Stimulated activated CD4-positive, alpha-beta T cell treated with anti-CD3 and anti-CD28 coated beads, Interleukin-4, amount 100 ng/mL, for 24 hours (primary cell): Measurements from ENCODE around the gene DRAM2.
"Not testable (repeated sequence)": the region's sequence is repeated elsewhere in the genome, so short reads cannot be mapped to it uniquely, and the experiment has no call there.

Experiments used
- DNase-seq: peaks from one replicate; pipeline ENCODE4 v3.0.0-alpha.2; 2020

The DRAM2 gene

DNA sequence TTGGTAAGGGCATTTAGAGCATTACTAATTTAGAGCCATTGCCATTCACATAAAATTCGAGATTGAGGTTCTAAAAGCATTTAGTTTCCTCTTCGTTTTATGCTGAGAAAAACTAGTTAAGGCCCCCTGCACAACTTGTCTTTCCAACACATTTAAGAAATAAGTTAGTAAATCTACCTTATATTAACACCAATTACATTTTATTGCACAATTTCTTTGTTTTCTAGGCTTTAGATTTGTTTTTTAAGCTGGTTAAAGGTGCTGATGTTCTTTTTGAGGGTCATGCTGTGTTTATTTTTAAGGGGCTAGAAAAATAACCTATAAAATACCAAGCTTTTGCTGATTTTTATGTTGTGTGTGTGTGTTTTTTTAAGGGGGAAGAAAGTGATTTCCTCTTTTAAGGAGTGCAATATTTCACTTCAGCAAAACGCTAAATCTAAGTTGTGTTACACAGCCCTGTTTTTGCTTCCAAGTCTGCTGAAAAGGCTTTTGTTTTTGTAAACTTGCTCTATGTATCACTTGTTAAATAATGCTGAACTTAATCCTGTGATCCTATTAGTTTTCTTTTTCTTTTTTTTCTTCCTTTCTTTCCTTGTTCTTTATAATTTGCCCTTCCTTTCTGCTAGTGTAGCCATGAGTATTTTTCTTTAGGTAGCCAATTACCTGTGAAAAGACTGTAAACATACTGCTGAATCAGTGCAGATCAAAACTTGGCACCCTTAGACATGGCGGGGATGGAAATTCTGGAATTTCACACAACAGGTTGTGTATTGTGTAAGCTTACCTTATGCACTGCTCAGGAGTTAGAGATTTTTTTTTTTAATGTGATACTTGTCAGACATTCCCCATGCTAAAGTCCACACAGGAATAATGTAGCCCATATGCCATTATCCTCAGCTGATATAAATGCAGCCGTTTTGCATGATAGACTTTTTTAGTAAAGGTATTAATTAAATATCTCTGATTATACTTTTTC is 1.6 kb upstream of the DRAM2 start:
- no peak for DNase-seq

- no peak for DNase-seq
These were observed 731 bp upstream of the DRAM2 start for GRCh38 chr1:111140680-111140967.

DNA sequence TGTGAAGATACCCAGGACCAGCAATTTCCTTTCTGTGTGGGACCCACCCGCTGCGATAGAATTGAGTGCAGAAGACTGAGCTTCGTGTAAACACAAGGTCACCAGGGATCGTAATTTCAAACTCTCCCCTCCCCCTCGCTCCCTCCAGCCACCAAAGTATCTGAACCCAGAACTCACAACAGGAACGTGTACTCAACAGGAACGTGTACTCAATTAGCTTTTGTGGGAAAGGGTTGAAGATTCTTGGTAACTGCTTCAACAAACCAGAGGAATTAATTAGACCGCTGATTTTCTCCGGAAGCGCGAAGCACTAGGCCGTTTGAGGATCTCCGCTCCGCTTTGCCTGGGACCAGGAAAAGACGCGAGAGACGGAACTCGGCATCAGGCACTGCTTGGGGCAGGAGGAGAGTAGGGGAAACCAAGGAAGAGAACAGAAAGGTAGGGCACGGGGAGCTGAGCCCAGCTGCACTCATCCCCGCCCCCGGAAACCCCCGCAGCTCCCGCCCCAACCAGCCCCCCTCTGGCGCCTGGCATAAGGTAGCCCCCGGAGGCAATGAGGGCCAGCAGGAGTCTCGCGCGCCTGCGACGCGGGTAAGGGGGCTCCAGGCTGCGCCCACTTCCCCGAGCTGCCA is 453 bp downstream of the DRAM2 start:
- peak; percentile 21 for DNase-seq

GRCh38 chr1:111133866-111134265 is 6.0 kb downstream of the DRAM2 start:
- DNase-seq: no peak

GRCh38 chr1:111131693-111132092 is 8.2 kb downstream of the DRAM2 start:
- no peak for DNase-seq

DNA sequence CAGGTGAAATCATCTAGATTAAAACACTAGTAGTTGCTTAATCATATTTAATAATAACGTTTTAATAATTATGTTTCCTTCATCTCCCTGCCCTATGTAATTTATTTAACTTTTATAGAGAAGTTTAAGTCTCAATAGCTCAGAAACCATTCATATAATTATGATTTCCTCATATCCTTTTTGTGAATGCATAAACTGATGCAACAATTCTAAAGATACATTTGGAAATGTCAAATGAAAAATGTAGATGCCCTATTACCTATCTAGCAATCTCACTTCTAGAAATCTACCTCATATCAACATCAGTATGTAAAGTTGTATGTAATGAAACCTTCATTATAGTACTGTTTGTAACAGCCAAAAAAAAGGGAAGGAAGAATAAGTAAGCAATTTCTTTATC is 10.5 kb downstream of the DRAM2 start:
- DNase-seq: no peak

DNA sequence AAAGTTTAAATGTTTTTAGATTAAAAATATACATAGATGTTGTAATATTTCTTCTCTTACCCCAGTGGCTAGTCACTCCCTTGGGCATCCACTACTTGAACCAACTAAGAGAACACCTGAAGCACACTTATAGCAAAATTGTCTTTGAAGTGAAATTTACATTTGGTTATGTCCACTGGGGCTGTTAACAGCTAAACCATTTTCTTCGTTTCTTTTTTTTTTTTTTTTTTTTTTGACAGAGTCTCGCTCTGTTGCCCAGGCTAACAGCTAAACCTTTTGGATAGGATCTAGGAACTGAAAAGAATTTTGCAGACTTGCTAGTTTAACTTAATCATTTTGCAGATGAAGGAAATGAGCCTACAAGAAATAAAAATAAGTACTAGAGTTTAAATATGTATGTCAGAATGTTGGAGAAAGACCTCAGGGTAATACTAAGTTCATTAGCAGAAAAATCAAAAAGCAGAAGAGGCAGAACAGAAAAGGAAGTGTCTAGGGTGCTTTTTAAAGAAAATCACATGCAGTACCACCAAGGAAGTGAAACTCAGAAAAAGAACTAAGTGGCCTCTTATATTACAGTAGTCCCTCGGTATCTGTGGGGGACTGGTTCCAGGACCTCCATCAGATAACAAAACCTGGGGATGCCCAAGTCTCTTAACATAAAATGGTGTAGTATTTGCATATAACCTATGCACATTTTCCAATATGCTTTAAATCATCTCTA is 11.8 kb downstream of the DRAM2 start:
- DNase-seq: no peak

GRCh38 chr1:111126354-111126753 is 13.5 kb downstream of the DRAM2 start:
- no peak for DNase-seq

DNA sequence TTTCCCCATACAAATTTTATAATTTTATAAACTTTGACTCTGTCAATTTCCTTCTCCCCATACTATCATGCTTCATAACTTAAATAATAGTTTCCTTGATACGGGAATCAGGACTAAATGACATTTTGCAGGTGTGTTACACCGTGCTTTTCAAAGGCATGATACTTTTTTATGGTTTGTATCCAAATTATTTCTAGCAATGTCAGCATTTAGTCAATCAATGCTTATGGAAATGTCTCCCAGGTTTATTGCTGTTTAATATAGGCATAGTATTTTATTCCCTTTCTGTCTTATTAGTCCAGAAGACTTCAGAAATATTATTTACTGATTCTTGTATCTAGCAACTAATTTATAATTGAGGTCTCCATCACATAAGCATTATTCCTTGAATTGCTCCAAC is 23.4 kb downstream of the DRAM2 start:
- no peak for DNase-seq

- no peak for DNase-seq
These were observed 29.5 kb downstream of the DRAM2 start for GRCh38 chr1:111110197-111110899.

DNA sequence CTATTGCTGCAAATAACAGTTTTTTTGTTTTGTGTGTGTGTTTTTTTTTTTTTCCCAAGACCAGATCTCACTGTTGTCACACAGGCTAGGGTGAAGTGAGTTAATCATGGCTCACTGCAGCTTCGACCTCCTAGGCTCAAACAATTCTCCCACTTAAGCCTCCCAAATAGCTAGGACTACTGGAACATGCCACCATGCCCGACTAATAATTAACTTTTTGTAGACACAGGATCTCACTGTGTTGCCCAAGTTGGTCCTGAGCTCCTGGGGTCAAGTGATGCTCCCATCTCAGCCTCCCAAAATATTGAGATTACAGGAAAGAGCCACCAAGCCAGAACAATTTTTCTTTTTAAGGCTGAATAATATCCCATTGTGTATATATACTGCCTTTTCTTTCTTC is 34.9 kb downstream of the DRAM2 start:
- no peak for DNase-seq

DNA sequence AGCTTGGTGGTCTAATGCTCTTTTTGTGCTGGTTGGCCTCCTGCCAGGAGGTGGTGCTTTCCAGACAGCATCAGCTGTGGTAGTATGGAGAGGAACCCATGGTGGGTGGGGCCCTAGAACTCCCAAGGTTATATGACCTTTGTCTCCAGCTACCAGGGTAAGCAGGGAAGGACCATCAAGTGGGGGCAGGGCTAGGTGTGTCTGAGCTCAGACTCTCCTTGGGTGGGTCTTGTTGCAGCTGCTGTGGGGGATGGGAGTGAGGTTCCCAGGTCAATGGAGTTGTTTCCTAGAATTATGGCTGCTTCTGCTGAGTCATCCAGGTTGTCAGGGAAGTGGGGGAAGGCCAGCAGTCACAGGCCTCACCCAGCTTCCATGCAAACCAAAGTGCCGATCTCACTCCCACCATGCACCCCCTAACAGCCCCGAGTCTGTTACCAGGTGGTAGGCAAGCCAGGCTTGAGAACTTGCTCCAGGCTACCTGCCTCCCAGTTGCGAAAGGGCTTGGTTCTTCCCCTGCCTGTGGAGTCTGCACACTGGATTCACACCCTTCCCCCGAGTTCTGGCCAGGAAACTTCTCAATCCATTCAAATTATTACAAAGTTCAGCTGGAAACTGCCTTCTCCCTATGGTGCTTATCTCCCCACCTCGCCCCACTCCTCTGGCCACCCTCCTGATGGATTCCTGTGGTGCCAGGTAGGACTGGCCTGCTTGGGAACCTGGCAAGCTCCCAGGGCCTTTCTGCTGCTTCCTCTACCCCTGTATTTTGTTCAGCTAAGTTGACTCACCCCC is 37.8 kb downstream of the DRAM2 start:
- no peak for DNase-seq

GRCh38 chr1:111099289-111099688 is 40.6 kb downstream of the DRAM2 start:
- no peak for DNase-seq

DNA sequence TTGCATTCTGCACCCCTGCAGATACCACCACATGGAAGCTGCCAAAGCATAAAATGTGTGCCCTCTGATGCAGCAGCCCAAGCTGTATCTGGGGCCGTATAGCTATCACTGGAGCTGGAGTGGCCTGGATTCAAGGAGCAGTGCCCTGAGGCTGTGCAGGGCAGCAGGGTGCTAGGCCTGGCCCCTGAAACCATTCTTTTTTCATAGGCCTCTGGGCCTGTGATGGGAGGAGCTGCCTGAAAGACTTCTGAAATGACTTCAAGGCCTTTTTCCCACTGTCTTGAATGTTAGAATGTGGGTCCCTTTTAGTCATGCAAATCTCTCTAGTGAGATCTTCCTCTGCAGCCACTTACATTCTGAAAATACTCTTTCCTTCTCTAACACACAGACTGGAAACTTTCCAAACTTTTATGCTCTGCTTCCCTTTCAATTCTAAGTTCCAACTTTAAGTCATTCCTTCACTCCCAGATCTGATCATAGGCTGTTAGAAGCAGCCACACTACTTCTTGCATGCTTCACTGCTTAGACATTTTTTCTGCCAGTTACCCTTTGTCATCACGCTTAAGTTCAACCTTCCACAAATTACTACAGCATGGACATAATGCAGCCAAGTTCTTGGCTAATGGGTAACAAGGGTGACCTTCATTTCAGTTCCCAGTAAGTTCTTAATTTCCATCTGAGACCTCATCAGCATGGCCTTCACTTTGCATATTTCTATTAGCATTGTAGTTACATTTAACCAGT is 42.4 kb downstream of the DRAM2 start:
- no peak for DNase-seq

DNA sequence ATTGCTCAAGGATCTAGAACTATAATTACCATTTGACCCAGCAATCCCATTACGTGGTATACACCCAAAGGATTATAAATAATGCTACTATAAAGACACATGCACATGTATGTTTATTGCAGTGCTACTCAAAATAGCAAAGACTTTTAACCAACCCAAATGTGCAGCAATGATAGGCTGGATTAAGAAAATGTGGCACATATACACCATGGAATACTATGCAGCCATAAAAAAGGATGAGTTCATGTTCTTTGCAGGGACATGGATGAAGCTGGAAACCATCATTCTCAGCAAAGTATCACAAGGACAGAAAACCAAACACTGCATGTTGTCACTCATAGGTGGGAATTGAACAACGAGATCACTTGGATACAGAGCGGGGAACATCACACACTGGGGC is 44.5 kb downstream of the DRAM2 start:
- DNase-seq: not testable (repeated sequence)

- no peak for DNase-seq
These were observed 50.3 kb downstream of the DRAM2 start for GRCh38 chr1:111089638-111090037.

DNA sequence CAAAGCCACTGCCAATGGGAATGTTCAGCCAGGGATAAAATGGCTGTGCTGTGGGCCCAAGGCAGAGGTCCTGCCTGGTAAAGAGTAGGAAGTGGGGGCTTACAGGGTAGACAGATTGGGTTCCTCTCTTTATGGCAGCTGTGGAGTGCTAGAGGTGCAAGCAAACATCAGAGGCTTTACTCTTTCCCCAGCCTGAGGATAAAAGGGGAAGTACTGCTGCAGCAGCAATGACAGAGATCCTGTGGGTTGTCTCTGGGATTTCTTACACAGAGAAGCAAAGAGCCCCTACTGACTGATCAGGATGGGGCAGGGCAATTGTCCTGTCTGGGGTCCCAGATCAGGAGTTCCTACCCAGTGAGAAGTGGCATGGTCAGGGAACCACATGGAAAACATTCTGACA is 54.2 kb downstream of the DRAM2 start:
- no peak for DNase-seq

DNA sequence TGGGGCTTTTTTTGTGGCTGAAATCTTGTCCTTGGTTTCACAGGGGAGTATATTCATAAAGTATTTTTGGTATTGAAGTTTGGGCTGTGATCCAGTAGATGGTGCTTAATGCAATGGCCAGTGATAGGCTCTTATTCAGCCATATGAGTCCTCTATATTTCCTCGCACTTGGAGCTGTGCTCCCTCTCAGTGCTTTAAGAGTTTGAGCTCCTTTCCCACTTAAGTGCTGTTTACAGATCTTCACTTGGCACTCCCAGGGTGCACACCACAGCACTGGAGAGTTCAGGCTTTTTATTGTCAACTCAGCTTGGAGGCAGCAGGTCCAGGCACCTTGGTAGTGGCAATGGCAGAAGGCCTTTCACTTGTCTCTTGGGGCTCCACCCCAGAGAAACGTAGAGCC is 54.9 kb downstream of the DRAM2 start:
- DNase-seq: no peak

DNA sequence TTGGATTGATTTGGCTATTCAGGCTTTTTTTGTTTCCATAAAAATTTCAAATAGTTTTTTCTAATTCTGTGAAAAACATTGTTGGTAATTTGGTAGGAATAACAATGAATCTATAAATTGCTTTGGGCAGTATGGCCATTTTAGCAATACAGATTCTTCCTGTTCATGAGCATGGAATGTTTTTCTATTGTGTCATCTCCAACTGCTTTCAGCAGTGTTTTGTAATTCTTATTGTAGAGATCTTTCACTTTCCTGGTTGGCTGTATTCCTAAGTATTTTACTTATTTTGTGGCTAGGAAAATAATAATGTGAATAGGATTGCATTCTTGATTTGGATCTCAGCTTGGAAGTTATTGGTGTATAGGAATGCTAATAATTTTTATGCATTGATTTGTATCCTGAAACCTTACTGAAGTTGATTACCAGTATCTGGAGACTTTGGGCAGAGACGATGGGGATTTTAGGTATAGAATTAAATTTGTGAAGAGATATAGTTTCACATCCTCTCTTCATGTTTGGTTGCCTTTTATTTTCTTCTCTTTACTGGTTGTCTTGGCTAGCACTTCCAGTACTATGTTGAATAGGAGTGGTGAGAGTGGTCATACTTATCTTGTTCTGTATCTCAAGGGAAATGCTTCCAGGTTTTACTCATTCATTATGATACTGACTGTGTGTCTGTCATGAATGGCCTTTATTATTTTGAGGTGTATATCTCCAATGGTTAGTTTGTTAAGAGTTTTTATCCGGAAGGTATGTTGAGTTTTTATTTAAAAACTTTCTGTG is 57.3 kb downstream of the DRAM2 start:
- no peak for DNase-seq

GRCh38 chr1:111079329-111079728 is 60.6 kb downstream of the DRAM2 start:
- not testable (repeated sequence) for DNase-seq

GRCh38 chr1:111077312-111077711 is 62.6 kb downstream of the DRAM2 start:
- not testable (repeated sequence) for DNase-seq
